HEK293 (cell line): ENCODE measurements around the gene PRSS8.
"Not testable (repeated sequence)": the region's sequence is repeated elsewhere in the genome, so short reads cannot be mapped to it uniquely, and the experiment has no call there.

ENCODE experiments used
- CTCF ChIP-seq: fragments of 450-650 bp; formaldehyde crosslinking; IDR thresholded peaks from 2 replicates; pipeline ENCODE4 v1.5.1; 2016; ENCODE audit warnings: missing biosample characterization, missing genetic modification characterization
- KLF9 ChIP-seq: fragments of 450-650 bp; formaldehyde crosslinking; IDR thresholded peaks from 2 replicates; pipeline ENCODE4 v1.5.1; 2016; ENCODE audit warnings: missing biosample characterization, missing genetic modification characterization, low read depth
- PRDM4 ChIP-seq: fragments of 450-650 bp; formaldehyde crosslinking; IDR thresholded peaks from 2 replicates; pipeline ENCODE4 v1.5.1; 2017; ENCODE audit warnings: missing biosample characterization, missing genetic modification characterization
- REST ChIP-seq: fragments of 450-650 bp; formaldehyde crosslinking; IDR thresholded peaks from 2 replicates; pipeline ENCODE4 v1.5.1; 2016; ENCODE audit warnings: missing biosample characterization, missing genetic modification characterization
- SP2 ChIP-seq: fragments of 450-650 bp; formaldehyde crosslinking; IDR thresholded peaks from 2 replicates; pipeline ENCODE4 v1.5.1; 2016; ENCODE audit warnings: missing biosample characterization, missing genetic modification characterization
- SP3 ChIP-seq: fragments of 450-650 bp; formaldehyde crosslinking; IDR thresholded peaks from 2 replicates; pipeline ENCODE4 v1.5.1; 2016; ENCODE audit warnings: missing biosample characterization, missing genetic modification characterization
- ZNF140 ChIP-seq: fragments of 450-650 bp; formaldehyde crosslinking; IDR thresholded peaks from 2 replicates; pipeline ENCODE4 v1.5.1; 2016; ENCODE audit warnings: missing biosample characterization, missing genetic modification characterization
- ZNF223 ChIP-seq: fragments of 450-650 bp; formaldehyde crosslinking; IDR thresholded peaks from 2 replicates; pipeline ENCODE4 v1.5.1; 2016; ENCODE audit warnings: missing biosample characterization, missing genetic modification characterization
- ZNF26 ChIP-seq: fragments of 450-650 bp; formaldehyde crosslinking; IDR thresholded peaks from 2 replicates; pipeline ENCODE4 v1.5.1; 2016; ENCODE audit warnings: missing biosample characterization, missing genetic modification characterization
- ZNF280C ChIP-seq: fragments of 450-650 bp; formaldehyde crosslinking; IDR thresholded peaks from 2 replicates; pipeline ENCODE4 v1.5.1; 2016; ENCODE audit warnings: missing biosample characterization, missing genetic modification characterization
- ZNF341 ChIP-seq: fragments of 450-650 bp; formaldehyde crosslinking; IDR thresholded peaks from 2 replicates; pipeline ENCODE4; 2016; ENCODE audit warnings: low read depth, missing biosample characterization, missing genetic modification characterization
- ZNF510 ChIP-seq: fragments of 450-650 bp; formaldehyde crosslinking; IDR thresholded peaks from 2 replicates; pipeline ENCODE4 v1.5.1; 2018; ENCODE audit warnings: mild to moderate bottlenecking, missing genetic modification characterization, missing biosample characterization; ENCODE audit not compliant: insufficient replicate concordance
- ZSCAN5A ChIP-seq: fragments of 450-650 bp; formaldehyde crosslinking; IDR thresholded peaks from 2 replicates; pipeline ENCODE4 v1.5.1; 2016; ENCODE audit warnings: missing biosample characterization, missing genetic modification characterization

- TF ChIP-seq KLF9; SP3 (tag by site-specific recombination); CTCF (tag by site-specific recombination); REST (tag by site-specific recombination); SP2 (tag by site-specific recombination); ZNF26 (tag by site-specific recombination); ZNF223; ZSCAN5A (tag by site-specific recombination); ZNF140 (tag by site-specific recombination); ZNF280C (tag by site-specific recombination); PRDM4; ZNF510 (tag by site-specific recombination); ZNF341 (tag by site-specific recombination): not testable (repeated sequence)
Observed at GRCh38 chr16:31150976-31151375, 15.4 kb upstream of the PRSS8 start.
